MM.1S (cell line): ENCODE data around the gene TRPM2.

Experiments used
- DNase-seq: peaks from one replicate; pipeline ENCODE4 v3.0.0-alpha.2; 2015
- H2AFZ ChIP-seq: fragments of 300-600 bp; sonication (generic); 2 replicates; pipeline ENCODE4 v1.6.0; 2016; ENCODE audit warnings: antibody characterized with exemption, low read length
- H3F3A ChIP-seq: fragments of 300-600 bp; sonication (generic); 2 replicates; pipeline ENCODE4 v1.6.1; 2016; ENCODE audit warnings: mild to moderate bottlenecking, antibody characterized with exemption, low read length, moderate library complexity, mixed read lengths; ENCODE audit not compliant: insufficient read depth
- H3K27ac ChIP-seq: fragments of 300-600 bp; sonication (generic); 2 replicates; pipeline ENCODE4 v1.5.1; 2016; ENCODE audit warnings: mild to moderate bottlenecking, low read length
- H3K27me3 ChIP-seq: fragments of 300-600 bp; sonication (generic); replicated peaks from 2 replicates; pipeline ENCODE4 v1.6.0; 2016; ENCODE audit warnings: low read length; ENCODE audit not compliant: insufficient read depth
- H3K36me3 ChIP-seq: fragments of 300-600 bp; sonication (generic); replicated peaks from 2 replicates; pipeline ENCODE4 v1.6.1; 2016; ENCODE audit warnings: mild to moderate bottlenecking, low read length, mixed read lengths; ENCODE audit not compliant: insufficient read depth
- H3K4me1 ChIP-seq: fragments of 300-600 bp; sonication (generic); 2 replicates; pipeline ENCODE4 v1.6.1; 2016; ENCODE audit warnings: low read length, mixed read lengths
- H3K4me2 ChIP-seq: fragments of 300-600 bp; sonication (generic); 2 replicates; pipeline ENCODE4 v1.6.0; 2016; ENCODE audit warnings: low read depth, low read length
- H3K4me3 ChIP-seq: fragments of 300-600 bp; sonication (generic); 2 replicates; pipeline ENCODE4 v1.5.1; 2016; ENCODE audit warnings: low read length, mixed read lengths
- H3K79me2 ChIP-seq: fragments of 300-600 bp; sonication (generic); 2 replicates; pipeline ENCODE4 v1.6.1; 2016; ENCODE audit warnings: mixed run types, low read length, mixed read lengths
- H3K9ac ChIP-seq: fragments of 300-600 bp; sonication (generic); 2 replicates; pipeline ENCODE4 v1.6.1; 2016; ENCODE audit warnings: low read length, mixed read lengths
- H3K9me2 ChIP-seq: fragments of 300-600 bp; sonication (generic); replicated peaks from 2 replicates; pipeline ENCODE4 v1.6.1; 2016; ENCODE audit warnings: mild to moderate bottlenecking, low read length, mixed read lengths; ENCODE audit not compliant: insufficient read depth
- H3K9me3 ChIP-seq: fragments of 300-600 bp; sonication (generic); replicated peaks from 2 replicates; pipeline ENCODE4 v1.6.1; 2016; ENCODE audit warnings: mild to moderate bottlenecking, low read length, mixed read lengths; ENCODE audit not compliant: insufficient read depth
- H4K20me1 ChIP-seq: fragments of 300-600 bp; sonication (generic); 2 replicates; pipeline ENCODE4 v1.6.1; 2016; ENCODE audit warnings: mild to moderate bottlenecking, low read length, moderate library complexity, mixed read lengths; ENCODE audit not compliant: insufficient read depth
- EZH2 ChIP-seq: fragments of 300-600 bp; sonication (generic); optimal IDR thresholded peaks from 2 replicates; pipeline ENCODE3; 2017; ENCODE audit warnings: low read depth, mild to moderate bottlenecking, antibody characterized with exemption, low read length, mixed read lengths
- EZH2phosphoT487 ChIP-seq: fragments of 300-600 bp; sonication (generic); IDR thresholded peaks from 2 replicates; pipeline ENCODE4 v1.6.1; 2018; ENCODE audit warnings: antibody characterized with exemption, low read length
- TF ChIP-seq, protein P1 (sequence below): fragments of 300-600 bp; sonication (generic); IDR thresholded peaks from 2 replicates; pipeline ENCODE4 v1.5.1; 2016; ENCODE audit warnings: antibody characterized with exemption, low read length, mixed read lengths

The TRPM2 gene

DNA sequence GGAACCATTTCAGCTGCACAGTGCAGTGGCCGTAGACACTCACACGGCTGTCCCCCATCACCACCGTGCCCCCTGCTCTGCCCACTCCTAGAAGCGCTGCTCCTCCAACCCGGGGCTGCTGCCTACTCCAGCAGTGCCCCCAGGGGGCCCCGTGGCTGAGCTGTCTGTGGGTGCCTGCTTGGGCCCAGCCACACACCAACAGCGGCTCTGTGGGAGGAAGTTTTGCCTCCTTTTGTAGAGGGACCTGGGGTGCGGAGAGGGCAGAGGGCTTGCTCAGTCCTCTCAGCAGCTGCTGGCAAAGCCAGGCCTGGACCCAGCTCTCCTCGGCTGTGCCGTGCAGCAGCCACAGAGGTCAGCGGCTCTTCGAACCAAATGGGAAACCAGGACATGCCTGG lies 90.5 kb downstream of the TRPM2 start:
- Histone ChIP-seq H3K9me3 (no peaks in the 10 kb centered on the region), H3F3A (no peaks in the 10 kb centered on the region), H3K4me1 (no peaks in the 10 kb centered on the region), H3K4me2 (no peak overlapping the region), H3K27ac (no peak overlapping the region), H2AFZ (no peak overlapping the region), H4K20me1 (no peaks in the 10 kb centered on the region), H3K36me3 (no peaks in the 10 kb centered on the region), H3K4me3 (no peak overlapping the region), H3K79me2 (no peaks in the 10 kb centered on the region), H3K9me2 (no peaks in the 10 kb centered on the region), H3K27me3 (peaks cover 98% of the 10 kb centered on the region), H3K9ac (no peak overlapping the region)
- no peak for DNase-seq
- TF ChIP-seq EZH2phosphoT487: no peak
- TF ChIP-seq, protein P1, sequence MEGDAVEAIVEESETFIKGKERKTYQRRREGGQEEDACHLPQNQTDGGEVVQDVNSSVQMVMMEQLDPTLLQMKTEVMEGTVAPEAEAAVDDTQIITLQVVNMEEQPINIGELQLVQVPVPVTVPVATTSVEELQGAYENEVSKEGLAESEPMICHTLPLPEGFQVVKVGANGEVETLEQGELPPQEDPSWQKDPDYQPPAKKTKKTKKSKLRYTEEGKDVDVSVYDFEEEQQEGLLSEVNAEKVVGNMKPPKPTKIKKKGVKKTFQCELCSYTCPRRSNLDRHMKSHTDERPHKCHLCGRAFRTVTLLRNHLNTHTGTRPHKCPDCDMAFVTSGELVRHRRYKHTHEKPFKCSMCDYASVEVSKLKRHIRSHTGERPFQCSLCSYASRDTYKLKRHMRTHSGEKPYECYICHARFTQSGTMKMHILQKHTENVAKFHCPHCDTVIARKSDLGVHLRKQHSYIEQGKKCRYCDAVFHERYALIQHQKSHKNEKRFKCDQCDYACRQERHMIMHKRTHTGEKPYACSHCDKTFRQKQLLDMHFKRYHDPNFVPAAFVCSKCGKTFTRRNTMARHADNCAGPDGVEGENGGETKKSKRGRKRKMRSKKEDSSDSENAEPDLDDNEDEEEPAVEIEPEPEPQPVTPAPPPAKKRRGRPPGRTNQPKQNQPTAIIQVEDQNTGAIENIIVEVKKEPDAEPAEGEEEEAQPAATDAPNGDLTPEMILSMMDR: no peak
- TF ChIP-seq EZH2: no peak

- no peaks in the 10 kb centered on the region for H3F3A ChIP-seq
- DNase-seq: no peak
- H3K36me3 ChIP-seq: no peaks in the 10 kb centered on the region
- H4K20me1 ChIP-seq: no peaks in the 10 kb centered on the region
- no peak overlapping the region for H3K4me2 ChIP-seq
- H3K27me3 ChIP-seq: peaks cover 98% of the 10 kb centered on the region
- no peaks in the 10 kb centered on the region for H3K9me2 ChIP-seq
- H3K9ac ChIP-seq: no peak overlapping the region
- no peaks in the 10 kb centered on the region for H3K79me2 ChIP-seq
- TF ChIP-seq, protein P1: peak; percentile 50
- TF ChIP-seq EZH2: no peak
- H3K27ac ChIP-seq: no peak overlapping the region
- no peaks in the 10 kb centered on the region for H3K4me1 ChIP-seq
- no peak overlapping the region for H3K4me3 ChIP-seq
- H2AFZ ChIP-seq: no peak overlapping the region
- no peaks in the 10 kb centered on the region for H3K9me3 ChIP-seq
Observed at GRCh38 chr21:44444286-44444931, 91.0 kb downstream of the TRPM2 start.

DNA sequence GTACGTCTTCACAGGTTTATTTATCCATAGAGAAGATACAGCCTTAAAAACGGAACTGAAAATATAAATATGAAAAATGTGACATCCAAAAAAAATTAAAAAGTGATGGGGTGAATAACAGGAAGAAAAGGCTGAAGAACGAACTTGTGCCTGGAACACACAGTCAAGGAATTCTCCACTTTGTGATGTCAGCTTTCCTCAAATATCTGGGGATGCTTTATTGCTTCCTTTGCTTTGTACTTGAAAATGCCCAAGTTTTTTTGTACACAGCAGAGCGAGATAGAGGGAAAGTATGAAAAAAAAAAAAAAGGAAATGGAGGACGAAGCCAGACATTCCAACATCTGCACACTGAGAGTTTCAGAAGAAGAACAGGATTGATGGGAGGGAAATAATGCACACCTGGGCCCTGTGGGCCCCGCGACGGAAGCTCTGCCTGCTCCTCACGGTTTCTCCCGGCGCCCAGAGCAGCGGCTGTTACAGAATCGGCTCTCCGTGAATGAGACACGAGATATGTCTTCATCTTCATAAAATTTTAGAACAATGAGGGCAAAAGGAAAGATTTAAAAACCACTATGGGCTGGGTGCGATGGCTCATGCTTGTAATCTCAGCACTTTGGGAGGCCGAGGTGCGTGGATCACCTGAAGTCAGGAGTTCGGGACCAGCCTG lies 91.9 kb downstream of the TRPM2 start:
- no peak overlapping the region for H3K4me2 ChIP-seq
- H3K27me3 ChIP-seq: peaks cover 100% of the 10 kb centered on the region
- no peaks in the 10 kb centered on the region for H3K9me3 ChIP-seq
- no peak overlapping the region for H3K4me3 ChIP-seq
- no peak overlapping the region for H3K9ac ChIP-seq
- no peak overlapping the region for H2AFZ ChIP-seq
- no peak for TF ChIP-seq EZH2
- H3K79me2 ChIP-seq: no peaks in the 10 kb centered on the region
- DNase-seq: no peak
- no peaks in the 10 kb centered on the region for H3K9me2 ChIP-seq
- no peaks in the 10 kb centered on the region for H3K4me1 ChIP-seq
- no peaks in the 10 kb centered on the region for H3K36me3 ChIP-seq
- H4K20me1 ChIP-seq: no peaks in the 10 kb centered on the region
- H3K27ac ChIP-seq: no peak overlapping the region
- H3F3A ChIP-seq: no peaks in the 10 kb centered on the region

DNA sequence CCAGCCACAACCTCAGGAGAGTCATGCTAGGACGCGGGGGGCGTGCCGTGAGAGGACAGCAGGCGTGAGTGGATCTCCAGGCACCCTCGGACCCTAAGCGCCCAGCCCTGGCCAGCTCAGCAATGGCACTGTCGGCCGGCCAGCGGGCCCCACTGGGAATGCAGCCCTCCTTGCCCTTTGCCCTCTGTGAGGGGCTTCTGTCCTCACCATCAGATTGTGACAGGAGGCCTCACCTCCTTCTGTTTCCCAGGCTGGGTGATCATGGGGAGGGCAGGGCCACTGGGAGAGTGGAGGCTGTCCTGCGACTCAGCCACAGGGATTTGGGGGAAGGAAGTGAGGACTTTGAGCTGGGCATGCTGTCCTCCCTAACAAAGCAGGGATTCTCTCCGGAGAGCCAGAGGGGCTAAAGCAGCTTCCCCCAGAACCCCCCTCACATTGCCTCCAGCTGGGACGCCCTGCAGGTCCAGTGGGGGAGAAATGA lies 95.3 kb downstream of the TRPM2 start:
- H3K36me3 ChIP-seq: no peaks in the 10 kb centered on the region
- no peaks in the 10 kb centered on the region for H4K20me1 ChIP-seq
- H3K9me2 ChIP-seq: no peaks in the 10 kb centered on the region
- DNase-seq: no peak
- TF ChIP-seq, protein P1: no peak
- TF ChIP-seq EZH2phosphoT487 (no peak), EZH2 (no peak)
- H3K9me3 ChIP-seq: no peaks in the 10 kb centered on the region
- no peak overlapping the region for H3K4me3 ChIP-seq
- no peak overlapping the region for H3K9ac ChIP-seq
- H3K79me2 ChIP-seq: no peaks in the 10 kb centered on the region
- H3K27ac ChIP-seq: no peak overlapping the region
- H3F3A ChIP-seq: no peaks in the 10 kb centered on the region
- H3K27me3 ChIP-seq: peaks cover 100% of the 10 kb centered on the region
- no peak overlapping the region for H3K4me2 ChIP-seq
- H2AFZ ChIP-seq: no peak overlapping the region
- H3K4me1 ChIP-seq: no peaks in the 10 kb centered on the region
